WTC11 (cell line): ENCODE data around the gene ATP13A5. TPM values are rescaled to one million over a fixed set of nuclear protein-coding genes. Genes with fewer than 3 reads are reported as not detected.

Source experiments
- ATAC-seq: fragments of 200-7000 bp; cut with Tn5 transposase; 2 replicates; pipeline ENCODE4 v1.10.0; 2021; ENCODE audit warnings: mild to moderate bottlenecking, moderate library complexity
- CTCF ChIA-PET: fragments of 300-600 bp; sonication (Branson Sonifier 250); formaldehyde crosslinking; loops from one replicate; lab custom pipeline; 2021; ENCODE audit warnings: antibody characterized with exemption; lab: Charles Lee
- POLR2A ChIA-PET: fragments of 350-600 bp; sonication (Branson Sonifier 250); formaldehyde crosslinking; loops from one replicate; lab custom pipeline; 2021; ENCODE audit warnings: antibody characterized with exemption; lab: Charles Lee
- DNase-seq: peaks from one replicate; pipeline ENCODE4 v3.0.0; 2021; ENCODE audit warnings: low spot score
- H3K27ac Mint-ChIP-seq: 2 replicates; pipeline ENCODE4 v1.8.0; 2021; ENCODE audit warnings: mixed read lengths
- H3K27me3 Mint-ChIP-seq: 2 replicates; pipeline ENCODE4 v1.8.0; 2021; ENCODE audit warnings: low read depth, mild to moderate bottlenecking, moderate library complexity, mixed read lengths
- H3K36me3 Mint-ChIP-seq: 2 replicates; pipeline ENCODE4 v1.8.0; 2021; ENCODE audit warnings: mixed read lengths
- H3K4me1 Mint-ChIP-seq: 2 replicates; pipeline ENCODE4 v1.8.0; 2022; ENCODE audit warnings: mixed read lengths
- H3K4me3 Mint-ChIP-seq: 2 replicates; pipeline ENCODE4 v1.8.0; 2021; ENCODE audit warnings: mild to moderate bottlenecking, moderate library complexity, mixed read lengths
- H3K9me3 Mint-ChIP-seq: 2 replicates; pipeline ENCODE4 v1.8.0; 2021; ENCODE audit warnings: mixed read lengths
- ATF2 ChIP-seq: sonication (generic); formaldehyde crosslinking; IDR thresholded peaks from 2 replicates; pipeline ENCODE4 v1.8.1; 2022; ENCODE audit warnings: low read depth, missing genetic modification reagents, borderline replicate concordance
- CBFB ChIP-seq: sonication (generic); formaldehyde crosslinking; IDR thresholded peaks from 2 replicates; pipeline ENCODE4 v1.8.1; 2022; ENCODE audit warnings: mild to moderate bottlenecking, low read depth, missing genetic modification reagents
- FOXJ3 ChIP-seq: sonication (generic); formaldehyde crosslinking; IDR thresholded peaks from 2 replicates; pipeline ENCODE4 v1.9.0; 2021; ENCODE audit warnings: missing genetic modification reagents, mild to moderate bottlenecking, borderline replicate concordance
- FOXP1 ChIP-seq: sonication (generic); formaldehyde crosslinking; IDR thresholded peaks from 2 replicates; pipeline ENCODE4 v1.8.0; 2022; ENCODE audit warnings: missing genetic modification reagents, mild to moderate bottlenecking, moderate library complexity, borderline replicate concordance
- GRHL2 ChIP-seq: fragments of 250-450 bp; sonication (Bioruptor Pico); IDR thresholded peaks from 2 replicates; pipeline ENCODE4 v1.8.0; 2022; ENCODE audit warnings: mild to moderate bottlenecking, moderate library complexity; ENCODE audit not compliant: insufficient replicate concordance, severe bottlenecking
- IRF1 ChIP-seq: sonication (generic); formaldehyde crosslinking; IDR thresholded peaks from 2 replicates; pipeline ENCODE4 v1.8.0; 2023; ENCODE audit warnings: missing genetic modification reagents
- NFYB ChIP-seq: sonication (generic); formaldehyde crosslinking; conservative IDR thresholded peaks from 2 replicates; pipeline ENCODE4 v1.8.0; 2022; ENCODE audit warnings: low read depth, missing genetic modification reagents
- NR3C1 ChIP-seq: sonication (generic); formaldehyde crosslinking; conservative IDR thresholded peaks from 2 replicates; pipeline ENCODE4 v1.8.1; 2023; ENCODE audit warnings: low read depth, mild to moderate bottlenecking, missing genetic modification reagents
- SMAD4 ChIP-seq: sonication (generic); formaldehyde crosslinking; IDR thresholded peaks from 2 replicates; pipeline ENCODE4 v1.8.0; 2022; ENCODE audit warnings: mild to moderate bottlenecking, missing genetic modification reagents
- ZBTB21 ChIP-seq: sonication (generic); formaldehyde crosslinking; IDR thresholded peaks from 2 replicates; pipeline ENCODE4 v1.8.1; 2023; ENCODE audit warnings: mild to moderate bottlenecking, missing genetic modification reagents, borderline replicate concordance
- ZNF121 ChIP-seq: sonication (generic); formaldehyde crosslinking; IDR thresholded peaks from 2 replicates; pipeline ENCODE4 v1.8.0; 2023; ENCODE audit warnings: missing genetic modification reagents
- ZNF416 ChIP-seq: fragments of 250-450 bp; sonication (Bioruptor Pico); IDR thresholded peaks from 2 replicates; pipeline ENCODE4 v1.9.0; 2021; ENCODE audit warnings: mild to moderate bottlenecking, inconsistent platforms
- ZNF423 ChIP-seq: fragments of 250-450 bp; sonication (Bioruptor Pico); IDR thresholded peaks from 2 replicates; pipeline ENCODE4 v2.1.2; 2022; ENCODE audit warnings: mild to moderate bottlenecking, moderate library complexity
- ZSCAN18 ChIP-seq: fragments of 250-450 bp; sonication (Bioruptor Pico); IDR thresholded peaks from 2 replicates; pipeline ENCODE4 v2.1.2; 2022; ENCODE audit warnings: mild to moderate bottlenecking, moderate library complexity
- total RNA-seq: library from RNA; stranded (reverse); gene quantifications from 3 replicates; pipeline ENCODE4 v1.2.3, GENCODE V29; 2021
- TF ChIP-seq, protein P1 (sequence below): sonication (generic); formaldehyde crosslinking; IDR thresholded peaks from 2 replicates; pipeline ENCODE4 v1.8.0; 2022; ENCODE audit warnings: mild to moderate bottlenecking, missing genetic modification reagents
- TF ChIP-seq, protein P2 (sequence below): fragments of 250-450 bp; sonication (Bioruptor Pico); IDR thresholded peaks from 2 replicates; pipeline ENCODE4 v1.9.0; 2021; ENCODE audit warnings: mild to moderate bottlenecking
- TF ChIP-seq, protein P3 (sequence below): sonication (generic); formaldehyde crosslinking; IDR thresholded peaks from 2 replicates; pipeline ENCODE4 v1.8.1; 2022; ENCODE audit warnings: low read depth, mild to moderate bottlenecking, moderate library complexity, missing genetic modification reagents, borderline replicate concordance
- TF ChIP-seq, protein P4 (sequence below): fragments of 250-450 bp; sonication (Bioruptor Pico); conservative IDR thresholded peaks from 2 replicates; pipeline ENCODE4 v1.9.0; 2021; ENCODE audit warnings: mild to moderate bottlenecking
- TF ChIP-seq, protein P5 (sequence below): fragments of 250-450 bp; sonication (Bioruptor Pico); IDR thresholded peaks from 2 replicates; pipeline ENCODE4 v1.9.0; 2021; ENCODE audit warnings: moderate library complexity, mild to moderate bottlenecking, inconsistent platforms, borderline replicate concordance
- TF ChIP-seq, protein P6 (sequence below): fragments of 200-600 bp; IDR thresholded peaks from 2 replicates; pipeline ENCODE4 v1.8.0; 2022; ENCODE audit warnings: antibody characterized with exemption

Gene ATP13A5
- total RNA-seq, 1 experiment from 2014 or later = not detected

DNA sequence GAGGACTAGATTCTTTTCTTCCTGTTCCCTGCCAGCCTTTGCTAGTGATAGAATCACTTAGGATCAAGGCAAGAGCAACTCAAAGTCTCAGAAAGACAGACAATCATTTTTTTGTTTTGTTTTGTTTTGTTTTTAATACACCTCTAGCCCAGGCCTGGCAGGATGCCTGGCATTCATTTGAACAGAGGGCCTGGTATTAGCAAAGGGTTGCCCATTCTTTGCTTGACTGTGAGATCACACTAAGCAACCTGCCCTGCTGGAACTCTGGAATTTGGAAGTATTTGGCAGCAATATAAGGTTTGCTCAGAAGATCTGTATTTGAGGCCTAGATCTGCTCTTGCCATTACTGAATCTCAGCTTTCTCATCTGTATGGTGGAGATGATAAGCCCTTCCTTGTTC is 21.8 kb upstream of the ATP13A5 start:
- Mint-ChIP-seq H3K27me3 (peaks cover 4% of the 10 kb centered on the region; the same call in 1 of the 2 replicates), H3K36me3 (0 out of 2 replicates have a peak, but pooled peaks cover 3% of the 10 kb centered on the region), H3K4me3 (no peak overlapping the region), H3K4me1 (peaks cover 12% of the 10 kb centered on the region), H3K27ac (no peak overlapping the region), H3K9me3 (peaks cover 6% of the 10 kb centered on the region)
- TF ChIP-seq, protein P1, sequence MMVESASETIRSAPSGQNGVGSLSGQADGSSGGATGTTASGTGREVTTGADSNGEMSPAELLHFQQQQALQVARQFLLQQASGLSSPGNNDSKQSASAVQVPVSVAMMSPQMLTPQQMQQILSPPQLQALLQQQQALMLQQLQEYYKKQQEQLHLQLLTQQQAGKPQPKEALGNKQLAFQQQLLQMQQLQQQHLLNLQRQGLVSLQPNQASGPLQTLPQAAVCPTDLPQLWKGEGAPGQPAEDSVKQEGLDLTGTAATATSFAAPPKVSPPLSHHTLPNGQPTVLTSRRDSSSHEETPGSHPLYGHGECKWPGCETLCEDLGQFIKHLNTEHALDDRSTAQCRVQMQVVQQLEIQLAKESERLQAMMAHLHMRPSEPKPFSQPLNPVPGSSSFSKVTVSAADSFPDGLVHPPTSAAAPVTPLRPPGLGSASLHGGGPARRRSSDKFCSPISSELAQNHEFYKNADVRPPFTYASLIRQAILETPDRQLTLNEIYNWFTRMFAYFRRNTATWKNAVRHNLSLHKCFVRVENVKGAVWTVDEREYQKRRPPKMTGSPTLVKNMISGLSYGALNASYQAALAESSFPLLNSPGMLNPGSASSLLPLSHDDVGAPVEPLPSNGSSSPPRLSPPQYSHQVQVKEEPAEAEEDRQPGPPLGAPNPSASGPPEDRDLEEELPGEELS (CRISPR knock-in tag) = no peak
- TF ChIP-seq CBFB (CRISPR knock-in tag) (no peak), ZNF423 (CRISPR knock-in tag) (no peak), ZNF416 (no peak), NFYB (CRISPR knock-in tag) (no peak), NR3C1 (CRISPR knock-in tag) (no peak), ZNF121 (CRISPR knock-in tag) (no peak), SMAD4 (no peak), ATF2 (CRISPR knock-in tag) (no peak), FOXP1 (CRISPR knock-in tag) (no peak), FOXJ3 (CRISPR knock-in tag) (no peak), ZSCAN18 (CRISPR knock-in tag) (no peak), GRHL2 (CRISPR knock-in tag) (no peak), ZBTB21 (CRISPR knock-in tag) (no peak), IRF1 (CRISPR knock-in tag) (no peak)
- TF ChIP-seq, protein P2, sequence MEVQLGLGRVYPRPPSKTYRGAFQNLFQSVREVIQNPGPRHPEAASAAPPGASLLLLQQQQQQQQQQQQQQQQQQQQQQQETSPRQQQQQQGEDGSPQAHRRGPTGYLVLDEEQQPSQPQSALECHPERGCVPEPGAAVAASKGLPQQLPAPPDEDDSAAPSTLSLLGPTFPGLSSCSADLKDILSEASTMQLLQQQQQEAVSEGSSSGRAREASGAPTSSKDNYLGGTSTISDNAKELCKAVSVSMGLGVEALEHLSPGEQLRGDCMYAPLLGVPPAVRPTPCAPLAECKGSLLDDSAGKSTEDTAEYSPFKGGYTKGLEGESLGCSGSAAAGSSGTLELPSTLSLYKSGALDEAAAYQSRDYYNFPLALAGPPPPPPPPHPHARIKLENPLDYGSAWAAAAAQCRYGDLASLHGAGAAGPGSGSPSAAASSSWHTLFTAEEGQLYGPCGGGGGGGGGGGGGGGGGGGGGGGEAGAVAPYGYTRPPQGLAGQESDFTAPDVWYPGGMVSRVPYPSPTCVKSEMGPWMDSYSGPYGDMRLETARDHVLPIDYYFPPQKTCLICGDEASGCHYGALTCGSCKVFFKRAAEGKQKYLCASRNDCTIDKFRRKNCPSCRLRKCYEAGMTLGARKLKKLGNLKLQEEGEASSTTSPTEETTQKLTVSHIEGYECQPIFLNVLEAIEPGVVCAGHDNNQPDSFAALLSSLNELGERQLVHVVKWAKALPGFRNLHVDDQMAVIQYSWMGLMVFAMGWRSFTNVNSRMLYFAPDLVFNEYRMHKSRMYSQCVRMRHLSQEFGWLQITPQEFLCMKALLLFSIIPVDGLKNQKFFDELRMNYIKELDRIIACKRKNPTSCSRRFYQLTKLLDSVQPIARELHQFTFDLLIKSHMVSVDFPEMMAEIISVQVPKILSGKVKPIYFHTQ (CRISPR knock-in tag) = no peak
- TF ChIP-seq, protein P3, sequence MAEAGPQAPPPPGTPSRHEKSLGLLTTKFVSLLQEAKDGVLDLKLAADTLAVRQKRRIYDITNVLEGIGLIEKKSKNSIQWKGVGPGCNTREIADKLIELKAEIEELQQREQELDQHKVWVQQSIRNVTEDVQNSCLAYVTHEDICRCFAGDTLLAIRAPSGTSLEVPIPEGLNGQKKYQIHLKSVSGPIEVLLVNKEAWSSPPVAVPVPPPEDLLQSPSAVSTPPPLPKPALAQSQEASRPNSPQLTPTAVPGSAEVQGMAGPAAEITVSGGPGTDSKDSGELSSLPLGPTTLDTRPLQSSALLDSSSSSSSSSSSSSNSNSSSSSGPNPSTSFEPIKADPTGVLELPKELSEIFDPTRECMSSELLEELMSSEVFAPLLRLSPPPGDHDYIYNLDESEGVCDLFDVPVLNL (CRISPR knock-in tag) = no peak
- TF ChIP-seq, protein P4, sequence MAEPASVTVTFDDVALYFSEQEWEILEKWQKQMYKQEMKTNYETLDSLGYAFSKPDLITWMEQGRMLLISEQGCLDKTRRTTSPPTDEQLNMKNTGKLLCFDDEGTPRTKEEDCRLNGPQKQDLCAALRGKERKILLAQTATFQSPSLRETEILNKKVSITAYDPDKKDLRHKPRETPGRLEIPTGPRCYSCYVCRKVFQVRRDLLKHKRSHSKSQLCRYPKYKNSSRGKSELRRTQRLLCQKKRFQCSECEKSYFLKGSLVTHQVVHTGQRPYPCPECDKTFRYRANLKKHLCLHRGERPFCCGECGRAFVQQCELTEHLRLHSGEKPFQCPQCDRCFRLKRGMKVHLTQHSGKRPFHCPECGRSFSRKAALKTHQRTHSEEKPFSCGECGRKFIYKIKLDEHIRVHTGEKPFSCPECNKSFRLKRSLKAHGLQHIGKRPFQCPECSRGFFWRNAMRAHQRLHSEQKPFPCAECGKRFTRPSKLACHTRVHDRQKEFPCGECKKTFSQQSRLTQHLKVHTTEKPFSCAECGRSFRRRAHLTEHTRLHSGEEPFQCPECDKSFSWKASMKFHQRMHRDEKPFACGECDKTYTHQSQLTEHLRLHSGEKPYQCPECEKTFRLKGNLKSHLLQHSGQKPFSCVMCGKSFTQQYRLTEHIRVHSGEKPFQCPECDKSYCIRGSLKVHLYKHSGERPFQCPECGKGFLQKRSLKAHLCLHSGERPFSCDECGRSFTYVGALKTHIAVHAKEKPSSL (CRISPR knock-in tag) = no peak
- TF ChIP-seq, protein P5, sequence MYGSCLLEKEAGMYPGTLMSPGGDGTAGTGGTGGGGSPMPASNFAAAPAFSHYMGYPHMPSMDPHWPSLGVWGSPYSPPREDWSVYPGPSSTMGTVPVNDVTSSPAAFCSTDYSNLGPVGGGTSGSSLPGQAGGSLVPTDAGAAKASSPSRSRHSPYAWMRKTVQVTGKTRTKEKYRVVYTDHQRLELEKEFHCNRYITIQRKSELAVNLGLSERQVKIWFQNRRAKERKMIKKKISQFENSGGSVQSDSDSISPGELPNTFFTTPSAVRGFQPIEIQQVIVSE = no peak
- TF ChIP-seq, protein P6, sequence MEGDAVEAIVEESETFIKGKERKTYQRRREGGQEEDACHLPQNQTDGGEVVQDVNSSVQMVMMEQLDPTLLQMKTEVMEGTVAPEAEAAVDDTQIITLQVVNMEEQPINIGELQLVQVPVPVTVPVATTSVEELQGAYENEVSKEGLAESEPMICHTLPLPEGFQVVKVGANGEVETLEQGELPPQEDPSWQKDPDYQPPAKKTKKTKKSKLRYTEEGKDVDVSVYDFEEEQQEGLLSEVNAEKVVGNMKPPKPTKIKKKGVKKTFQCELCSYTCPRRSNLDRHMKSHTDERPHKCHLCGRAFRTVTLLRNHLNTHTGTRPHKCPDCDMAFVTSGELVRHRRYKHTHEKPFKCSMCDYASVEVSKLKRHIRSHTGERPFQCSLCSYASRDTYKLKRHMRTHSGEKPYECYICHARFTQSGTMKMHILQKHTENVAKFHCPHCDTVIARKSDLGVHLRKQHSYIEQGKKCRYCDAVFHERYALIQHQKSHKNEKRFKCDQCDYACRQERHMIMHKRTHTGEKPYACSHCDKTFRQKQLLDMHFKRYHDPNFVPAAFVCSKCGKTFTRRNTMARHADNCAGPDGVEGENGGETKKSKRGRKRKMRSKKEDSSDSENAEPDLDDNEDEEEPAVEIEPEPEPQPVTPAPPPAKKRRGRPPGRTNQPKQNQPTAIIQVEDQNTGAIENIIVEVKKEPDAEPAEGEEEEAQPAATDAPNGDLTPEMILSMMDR = no peak
- ATAC-seq (no peak), DNase-seq (no peak)
- POLR2A ChIA-PET = no interaction called here
- CTCF ChIA-PET = no interaction called here
